Measurements from ENCODE around the gene CPB2.

The CPB2 gene

DNA sequence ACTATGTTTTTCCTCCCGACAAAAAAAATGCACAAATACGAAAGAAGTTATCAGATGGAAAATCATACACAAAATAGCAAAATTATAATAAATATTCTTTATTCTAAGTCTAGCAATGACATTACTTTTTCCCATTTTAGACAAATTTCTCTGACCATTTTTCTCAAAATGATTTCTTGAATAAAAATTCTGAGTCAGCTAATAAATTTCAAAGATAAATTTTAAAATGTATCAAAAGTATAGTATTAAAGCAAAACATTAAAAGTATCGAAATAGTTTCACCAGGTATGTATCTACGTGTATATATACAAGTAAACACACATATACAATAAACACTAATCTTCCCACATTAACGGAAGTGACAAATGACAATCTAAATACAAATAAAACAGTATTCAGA, 61.2 kb downstream of the CPB2 start:
- DNase-seq: no peak

DNA sequence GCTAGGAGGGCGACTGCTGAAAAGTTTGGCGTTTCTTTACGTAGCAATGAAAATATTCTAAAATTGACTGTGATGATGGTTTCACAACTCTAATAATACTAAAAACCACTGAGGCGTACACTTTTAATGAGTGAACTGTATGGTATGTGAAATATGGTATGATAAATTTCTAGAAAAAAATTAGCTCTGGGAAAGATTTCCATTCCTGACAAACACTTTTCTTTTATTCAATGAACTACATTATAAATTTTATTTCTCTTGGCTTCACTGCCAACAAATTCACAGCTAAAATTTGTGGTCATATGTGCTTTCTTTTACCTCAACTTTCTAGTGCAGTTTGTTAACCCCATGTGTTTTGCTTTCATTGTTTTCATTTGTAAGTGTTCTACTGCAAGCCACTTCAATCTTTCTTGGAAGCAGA, 63.4 kb downstream of the CPB2 start:
- DNase-seq: peak; percentile 85

DNA sequence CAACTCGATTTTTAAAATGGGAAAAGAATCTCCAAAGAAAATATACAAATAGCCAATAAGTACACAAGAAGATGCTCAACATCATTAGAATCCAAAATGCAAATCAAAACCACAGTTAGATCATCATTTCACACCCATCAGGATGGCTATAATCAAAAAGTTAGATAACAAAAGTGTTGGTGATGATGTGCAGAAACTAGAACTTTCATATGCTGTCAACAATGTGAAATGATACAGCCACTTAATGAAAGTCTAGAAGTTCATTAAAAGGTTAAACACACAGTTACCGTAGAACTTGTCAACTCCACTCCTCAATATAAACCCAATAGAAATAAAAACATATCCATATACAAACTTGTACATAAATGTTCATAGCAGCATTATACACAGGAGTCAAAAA, 64.1 kb downstream of the CPB2 start:
- DNase-seq: no peak

GRCh38 chr13:46039411-46040182, 65.2 kb downstream of the CPB2 start:
- peak; percentile 49 for DNase-seq

GRCh38 chr13:46038296-46038695, 66.5 kb downstream of the CPB2 start:
- DNase-seq: no peak

- DNase-seq: no peak
Observed at GRCh38 chr13:46035066-46035465, 69.8 kb downstream of the CPB2 start.

GRCh38 chr13:46032341-46032740, 72.5 kb downstream of the CPB2 start:
- no peak for DNase-seq

- no peak for DNase-seq
Observed at GRCh38 chr13:46031581-46032263, 73.1 kb downstream of the CPB2 start.

- no peak for DNase-seq
Observed at GRCh38 chr13:46025157-46025556, 79.7 kb downstream of the CPB2 start.

DNA sequence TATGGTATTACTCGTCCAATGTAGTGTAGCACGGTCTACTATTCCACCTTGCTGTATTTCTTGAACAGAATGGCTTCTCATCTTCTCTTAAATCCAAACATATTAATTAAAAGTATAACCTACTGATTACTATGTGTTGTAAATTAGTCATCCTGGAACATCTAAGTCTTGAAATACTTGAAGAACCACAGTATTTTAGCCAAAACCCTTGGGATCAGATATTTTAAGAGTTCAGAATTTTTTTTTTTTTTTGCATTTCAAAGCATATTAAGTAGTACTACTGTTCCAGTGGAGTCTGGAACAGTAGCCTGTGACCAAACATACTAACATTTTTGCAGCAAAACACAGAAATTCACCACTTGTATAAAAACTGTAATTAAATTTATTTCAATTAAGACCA, 82.4 kb downstream of the CPB2 start:
- no peak for DNase-seq

DNA sequence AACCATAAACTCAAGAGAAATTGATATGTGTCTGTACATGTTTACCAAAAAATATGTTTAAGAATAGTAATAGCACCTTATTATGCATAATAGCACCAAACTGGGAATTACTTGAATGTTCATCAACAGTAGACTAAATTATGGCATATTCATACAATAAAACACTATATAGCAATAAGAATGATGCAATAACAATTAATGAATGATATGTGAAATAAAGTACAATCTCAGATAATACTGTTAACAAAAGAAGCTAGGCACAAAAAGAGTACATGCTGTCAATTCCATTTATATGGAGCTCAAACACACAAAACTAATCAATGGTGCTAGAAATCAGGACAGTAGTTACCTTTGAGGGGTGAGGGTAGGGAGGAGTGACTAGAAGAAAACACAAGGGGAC, 88.6 kb downstream of the CPB2 start:
- no peak for DNase-seq

DNA sequence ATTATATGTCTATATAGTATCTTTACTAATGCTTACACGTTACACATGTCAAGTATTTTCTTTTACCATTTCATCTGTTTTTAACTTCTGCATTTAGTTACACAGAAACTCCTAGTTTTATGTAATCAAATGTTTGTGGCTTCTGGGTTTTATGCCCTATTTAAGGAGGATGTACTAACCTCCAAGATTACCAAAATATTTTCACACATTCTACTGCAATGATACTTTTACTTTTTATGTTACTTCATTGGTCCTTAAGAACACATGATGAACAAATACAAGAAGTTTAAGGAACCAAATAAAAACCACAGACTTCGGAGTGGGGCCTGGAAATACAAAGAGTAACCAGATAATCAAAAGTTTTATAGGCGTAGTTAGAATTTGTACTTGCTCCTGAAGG, 89.5 kb downstream of the CPB2 start:
- DNase-seq: peak; percentile 21

DNA sequence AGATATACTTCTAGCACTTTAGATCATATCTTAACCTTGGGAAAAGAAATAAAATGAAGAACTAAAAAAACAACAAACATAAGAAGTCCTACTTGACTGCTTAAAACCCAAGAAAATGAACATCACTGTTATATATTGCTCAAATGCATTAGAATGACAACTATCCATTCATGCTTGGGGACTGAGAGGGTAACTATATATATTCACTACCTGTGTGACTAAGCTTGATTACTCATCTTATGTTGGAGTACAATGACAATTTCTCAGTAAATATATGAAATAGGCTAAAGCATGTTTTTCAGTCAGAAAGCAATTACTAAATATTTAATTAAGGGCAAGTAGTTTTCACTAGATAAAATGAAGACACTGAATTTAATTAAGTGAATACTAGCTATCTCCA, 92.4 kb downstream of the CPB2 start:
- DNase-seq: no peak

DNA sequence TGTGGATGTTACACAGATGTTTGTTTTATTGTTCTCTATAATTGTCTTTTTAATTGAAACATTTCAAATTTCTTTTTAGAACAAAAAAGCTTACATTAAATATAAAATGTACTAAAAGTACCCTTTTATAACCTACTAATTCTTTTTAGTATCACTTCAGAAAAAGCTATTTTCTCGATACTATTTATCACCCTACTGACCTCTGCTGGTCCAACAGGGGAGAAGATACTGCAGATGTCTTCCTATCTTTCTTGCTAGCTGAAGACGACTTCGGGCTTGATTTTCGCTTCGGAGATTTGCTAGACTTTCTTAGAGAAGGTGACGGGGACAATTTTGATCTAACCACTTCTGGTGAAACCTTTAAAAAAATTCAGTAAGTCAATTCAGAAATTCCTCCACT, 94.7 kb downstream of the CPB2 start:
- peak; percentile 14 for DNase-seq

- DNase-seq: no peak
Observed at GRCh38 chr13:46008631-46009030, 96.2 kb downstream of the CPB2 start.

DNA sequence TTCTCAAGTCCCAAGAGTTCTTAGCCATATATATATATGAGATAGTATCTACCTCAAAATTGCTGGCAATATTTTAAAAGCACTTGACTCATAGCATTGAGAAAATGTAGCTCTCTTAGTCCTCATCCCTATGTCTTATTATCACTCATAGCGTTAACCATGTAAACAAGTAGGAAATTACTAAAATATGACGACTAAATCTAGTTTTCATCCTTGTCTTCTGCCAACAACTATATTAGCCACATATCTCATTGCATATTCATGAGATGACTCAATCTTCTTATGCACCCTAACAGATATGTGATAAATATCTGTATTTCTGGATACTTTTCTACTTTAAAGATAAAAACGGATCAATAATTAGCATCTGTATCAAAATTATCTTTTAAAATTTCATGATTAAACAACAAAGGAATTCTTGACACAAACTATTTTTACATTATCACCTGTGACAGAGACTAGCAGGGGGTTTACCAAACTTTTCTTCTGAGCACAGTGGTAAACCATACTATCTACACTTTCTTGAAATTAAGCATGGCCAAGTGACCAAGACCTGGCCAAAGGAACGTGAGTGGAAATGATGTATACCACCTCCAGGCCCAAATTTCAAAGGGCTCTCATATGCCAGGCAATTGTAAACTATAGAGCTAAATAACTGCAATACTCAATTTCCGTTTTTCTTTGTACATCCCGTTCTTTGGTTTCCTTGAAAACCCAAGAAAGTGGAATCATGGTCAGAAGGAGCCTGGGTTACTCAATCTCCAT, 98.0 kb downstream of the CPB2 start:
- DNase-seq: peak; percentile 48

DNA sequence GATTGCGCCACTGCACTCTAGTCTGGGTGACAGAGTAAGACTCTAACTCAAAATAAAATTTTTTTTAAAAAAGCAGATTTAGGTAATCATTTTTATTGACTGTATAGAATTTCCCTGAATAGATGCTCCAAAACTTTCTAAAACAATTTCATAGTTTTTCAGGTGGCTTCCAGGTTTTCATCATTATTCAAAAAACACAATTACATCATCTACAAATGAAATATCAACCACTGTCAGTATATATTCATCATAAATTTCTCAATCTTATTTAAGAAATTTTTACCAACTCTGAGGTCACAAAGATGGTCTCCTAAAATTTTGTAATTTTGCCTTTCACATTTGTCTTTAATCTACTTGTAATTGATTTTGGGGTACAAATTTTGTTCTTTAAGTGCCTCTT, 100.3 kb downstream of the CPB2 start:
- no peak for DNase-seq

Data from fibroblast of skin of right biceps (primary cell).